ENCODE data around the gene TARP.
"Not testable (repeated sequence)": the region's sequence is repeated elsewhere in the genome, so short reads cannot be mapped to it uniquely, and the experiment has no call there.

The TARP gene

DNA sequence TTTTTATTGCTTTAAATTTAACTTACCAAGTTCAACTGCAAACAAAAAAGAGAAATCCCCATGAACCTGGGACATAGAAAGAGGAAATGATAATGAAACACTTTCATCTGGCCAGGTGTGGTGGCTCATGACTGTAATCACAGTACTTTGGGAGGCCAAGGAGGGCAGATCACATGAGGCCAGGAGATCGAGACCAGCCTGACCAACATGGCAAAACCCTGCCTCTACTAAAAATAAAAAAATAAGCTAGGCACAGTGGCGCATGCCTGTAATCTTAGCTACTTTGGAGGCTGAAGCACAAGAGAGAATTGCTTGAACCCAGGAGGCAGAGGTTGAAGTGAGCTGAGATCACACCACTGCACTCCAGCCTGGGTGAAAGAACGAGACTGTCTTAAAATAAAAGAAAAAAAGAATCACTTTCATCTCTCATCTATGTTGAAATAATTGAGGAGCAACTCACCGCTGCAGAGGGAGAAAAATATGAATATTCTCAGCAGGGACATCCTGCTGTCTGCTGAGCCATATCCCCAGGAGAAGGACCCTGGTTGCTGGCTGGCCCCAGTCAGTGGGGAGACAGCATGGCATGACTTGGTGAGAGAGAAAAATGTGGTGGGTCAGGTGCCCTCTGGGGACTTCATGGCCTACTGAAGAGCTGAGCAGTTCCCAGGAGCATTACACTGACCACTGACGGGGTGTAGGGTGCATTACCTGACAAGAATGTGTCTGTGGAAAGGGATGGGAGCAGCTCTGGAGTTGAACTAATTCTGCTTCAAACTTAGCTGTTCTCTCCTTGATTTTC, 22.8 kb upstream of the TARP start:
- DNase-seq (ENCODE audit: low read depth), result no peak

DNA sequence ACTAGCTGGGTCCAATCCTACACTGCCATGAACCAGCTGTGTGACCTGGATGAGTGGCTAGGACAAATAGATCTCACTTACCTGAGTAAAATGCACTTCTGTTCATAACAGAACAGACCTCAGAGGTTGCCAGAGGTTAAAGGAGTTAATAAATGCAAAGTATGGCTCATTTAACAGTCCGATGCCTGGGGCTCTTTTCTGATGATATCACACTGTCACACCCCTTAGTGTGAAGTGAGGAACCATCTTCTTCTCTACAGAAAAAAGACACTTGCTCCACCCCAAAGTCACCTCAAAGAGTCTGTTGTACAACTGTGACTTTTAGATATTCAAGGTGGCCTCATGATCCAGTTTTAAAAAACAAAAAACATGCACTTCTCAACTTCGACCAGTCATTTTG, 21.5 kb upstream of the TARP start:
- DNase-seq (ENCODE audit: low read depth), result no peak

DNA sequence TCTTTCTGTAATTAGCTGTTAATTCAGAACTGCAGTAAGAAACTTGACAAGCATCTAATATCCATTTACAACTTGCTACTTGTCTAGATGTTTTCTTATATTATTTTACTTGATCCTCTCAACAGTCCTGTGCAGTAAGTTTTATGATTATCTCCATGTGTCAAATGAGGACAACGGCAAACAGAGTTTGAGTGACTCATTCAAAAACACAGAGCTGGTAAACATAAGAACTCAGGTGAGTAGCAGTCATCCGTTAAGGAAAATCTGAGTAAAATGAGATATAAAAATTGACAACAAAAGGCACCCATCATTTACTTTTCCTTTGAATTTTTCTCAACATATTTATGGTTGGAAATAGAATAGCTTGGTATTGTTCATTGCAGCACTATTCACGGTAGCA, 19.0 kb upstream of the TARP start:
- no peak for DNase-seq (ENCODE audit: low read depth)

DNA sequence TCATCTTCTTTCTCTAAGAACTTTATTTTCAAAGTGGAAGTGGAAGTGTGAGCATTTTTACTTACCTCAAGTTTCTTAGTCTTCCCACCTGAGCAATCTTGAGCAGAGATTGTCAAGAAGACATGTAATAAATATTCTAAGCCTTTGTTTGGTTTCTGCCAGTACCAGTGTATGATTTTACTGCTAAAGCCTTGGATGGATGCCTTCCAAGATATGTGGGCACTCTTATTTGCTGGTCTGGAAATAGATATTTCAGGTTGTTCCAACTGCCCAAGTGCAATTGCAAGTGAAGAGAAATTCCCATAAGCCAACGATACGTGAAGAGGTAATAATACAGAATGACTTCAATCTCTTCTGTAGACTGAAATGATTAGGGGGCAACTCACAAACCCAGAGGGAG, 18.2 kb upstream of the TARP start:
- DNase-seq (ENCODE audit: low read depth), result no peak

DNA sequence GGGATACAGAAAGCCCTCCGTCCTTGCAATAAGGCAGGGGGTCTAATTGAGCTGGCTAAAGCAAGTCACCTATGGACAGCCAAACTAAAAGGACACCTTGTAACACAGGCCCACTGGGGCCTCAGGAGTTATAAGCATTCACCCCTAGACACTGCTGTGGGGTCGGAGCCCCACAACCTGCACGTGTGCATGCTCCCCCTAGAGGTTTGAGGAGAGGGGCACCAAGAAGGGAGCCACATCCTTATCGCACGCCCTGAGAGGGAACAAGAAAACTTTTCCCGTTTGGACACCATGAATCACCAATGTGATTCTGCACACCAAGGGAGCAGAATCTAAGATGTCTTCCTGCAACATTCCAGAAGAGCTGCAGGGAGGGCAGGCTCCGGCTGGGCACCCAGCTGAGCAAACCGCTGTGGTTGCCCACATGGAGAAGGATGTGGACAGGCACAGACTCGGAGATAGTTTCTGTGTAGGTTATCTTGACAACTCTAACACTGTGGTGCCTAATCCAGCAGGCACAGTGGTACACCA, 17.7 kb upstream of the TARP start:
- DNase-seq (ENCODE audit: low read depth), result no peak

DNA sequence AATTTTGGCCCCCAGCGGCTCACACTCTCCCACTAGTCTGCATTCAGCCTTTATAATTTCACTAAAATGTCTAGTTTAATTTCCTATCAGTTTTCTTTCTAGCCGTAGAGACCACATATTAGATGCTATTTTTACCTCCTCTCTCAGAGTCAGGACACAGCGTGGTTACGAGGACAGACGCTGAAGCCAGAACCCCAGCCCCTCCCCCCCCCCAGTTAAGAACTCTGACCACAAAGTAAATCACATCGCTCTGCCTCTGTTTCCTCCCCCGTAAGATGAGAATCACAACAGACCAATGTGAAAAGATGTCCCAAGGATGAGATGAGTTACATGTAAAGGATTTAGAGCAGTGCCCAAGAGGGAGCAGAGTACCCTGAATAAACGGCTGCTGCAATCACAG, 11.1 kb upstream of the TARP start:
- no peak for DNase-seq (ENCODE audit: low read depth)

DNA sequence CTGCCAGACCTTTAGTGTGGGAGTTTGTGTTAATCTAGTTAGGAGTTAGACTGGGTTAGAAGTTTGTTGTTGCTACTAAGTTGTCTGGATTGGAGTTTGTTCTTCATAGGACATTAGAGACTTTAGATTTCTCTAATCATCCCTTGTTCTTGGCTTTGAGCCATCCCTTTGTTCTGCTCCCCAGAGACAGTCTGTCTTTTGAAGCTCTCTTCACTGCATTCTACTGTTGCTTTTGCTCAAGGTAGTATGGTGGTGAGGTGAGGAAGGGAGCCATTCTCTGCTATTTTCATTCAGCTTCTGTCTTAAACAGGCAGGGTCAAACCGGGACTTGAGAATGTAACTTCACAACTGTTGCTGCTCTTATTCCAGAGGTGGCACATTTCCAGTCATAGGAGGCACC, 10.4 kb upstream of the TARP start:
- DNase-seq (ENCODE audit: low read depth), result no peak

DNA sequence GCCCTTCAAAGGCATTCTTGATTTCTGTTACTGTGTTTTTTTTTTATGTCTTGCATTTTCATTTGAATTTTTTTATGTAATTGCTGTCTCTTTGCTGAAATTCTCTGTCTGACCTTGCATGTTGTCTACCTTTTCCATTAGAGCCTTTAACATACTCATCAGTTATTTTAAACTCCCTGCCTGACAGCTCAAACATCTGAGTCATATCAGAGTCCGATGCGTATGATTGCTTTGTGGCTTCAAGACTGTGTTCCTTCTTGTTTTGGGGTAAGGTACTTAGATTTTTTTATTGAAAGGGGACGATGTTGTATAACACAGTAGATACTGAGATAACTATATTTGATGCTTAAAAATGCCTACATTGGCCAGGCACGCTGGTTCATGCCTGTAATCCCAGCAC, 9.7 kb upstream of the TARP start:
- DNase-seq (ENCODE audit: low read depth), result no peak

DNA sequence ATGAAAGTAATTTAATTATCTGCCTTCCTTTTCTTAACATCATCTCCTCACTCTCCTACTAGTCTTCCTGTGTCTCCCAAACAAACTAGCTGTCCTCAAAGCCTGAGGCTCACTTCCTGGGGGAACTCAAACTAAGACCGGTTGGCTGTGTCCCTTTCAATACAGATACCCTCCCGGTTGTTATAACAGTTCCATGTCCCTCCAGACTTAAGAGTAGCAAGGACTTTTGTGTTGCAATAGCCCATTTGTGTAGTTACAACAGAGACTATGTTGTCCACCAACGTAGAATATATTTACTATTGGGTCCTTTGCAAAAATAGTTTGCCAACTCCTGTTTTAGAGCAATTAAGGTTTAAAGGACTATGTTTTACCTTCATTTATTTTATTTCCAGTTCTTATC, 8.6 kb upstream of the TARP start:
- DNase-seq (ENCODE audit: low read depth), result no peak

DNA sequence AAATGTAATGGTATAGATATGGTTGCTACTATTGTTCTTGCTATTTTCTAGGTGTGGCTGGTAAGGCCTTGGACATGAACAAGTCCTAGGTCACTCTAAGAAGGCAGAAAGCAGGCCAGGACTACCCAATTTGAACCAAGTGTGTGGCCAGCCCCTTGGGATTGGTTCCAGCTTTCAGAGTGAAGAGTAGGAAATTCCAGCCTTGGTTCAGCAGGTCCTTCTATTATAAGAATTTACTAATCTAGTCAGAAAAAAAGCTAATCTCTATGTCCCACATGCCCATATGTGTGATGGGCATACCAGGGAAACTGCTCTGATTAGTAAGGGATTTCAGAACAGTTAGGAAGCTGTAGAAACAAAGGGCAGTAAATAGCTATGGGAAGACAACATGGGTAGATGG, 7.8 kb upstream of the TARP start:
- DNase-seq (ENCODE audit: low read depth), result no peak

DNA sequence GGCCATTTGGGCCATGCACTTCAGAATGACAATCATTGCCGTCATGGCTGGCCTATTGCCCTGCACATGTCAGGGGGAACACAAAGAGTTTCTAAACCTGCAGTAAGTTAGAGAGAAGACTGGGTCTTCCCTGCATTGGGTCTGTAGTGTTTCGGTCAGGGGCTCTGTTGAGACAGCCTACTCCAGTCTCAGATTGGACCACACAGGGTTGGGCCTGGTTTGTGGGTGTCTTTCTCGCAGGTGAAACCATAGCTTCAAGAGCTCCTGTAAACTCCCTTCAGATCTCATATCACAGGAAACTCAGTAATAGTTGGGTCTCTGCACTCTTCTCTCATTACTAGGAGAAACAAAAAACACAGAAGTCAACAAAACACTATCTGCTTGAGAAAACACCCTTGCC, 7.3 kb upstream of the TARP start:
- DNase-seq (ENCODE audit: low read depth), result no peak

DNA sequence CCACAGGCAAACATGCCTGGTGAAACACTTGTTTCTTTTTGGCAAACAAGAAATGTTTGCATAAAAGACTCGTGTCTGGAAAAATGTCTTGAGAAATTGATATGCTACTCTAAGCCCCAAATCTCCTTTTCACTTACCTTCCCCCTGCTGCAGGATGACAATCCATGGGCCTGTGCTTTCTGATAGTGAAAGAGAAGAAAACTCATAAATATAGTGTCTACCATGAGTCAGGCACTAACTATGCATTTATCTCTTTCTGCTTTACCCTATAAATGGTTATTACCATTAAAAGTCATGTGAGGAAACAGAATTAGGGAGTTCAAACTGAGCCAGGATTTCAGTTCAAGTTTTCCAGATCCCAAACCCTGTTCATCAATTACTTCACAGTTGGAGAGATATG, 6.6 kb upstream of the TARP start:
- DNase-seq (ENCODE audit: low read depth), result peak; percentile 2

DNA sequence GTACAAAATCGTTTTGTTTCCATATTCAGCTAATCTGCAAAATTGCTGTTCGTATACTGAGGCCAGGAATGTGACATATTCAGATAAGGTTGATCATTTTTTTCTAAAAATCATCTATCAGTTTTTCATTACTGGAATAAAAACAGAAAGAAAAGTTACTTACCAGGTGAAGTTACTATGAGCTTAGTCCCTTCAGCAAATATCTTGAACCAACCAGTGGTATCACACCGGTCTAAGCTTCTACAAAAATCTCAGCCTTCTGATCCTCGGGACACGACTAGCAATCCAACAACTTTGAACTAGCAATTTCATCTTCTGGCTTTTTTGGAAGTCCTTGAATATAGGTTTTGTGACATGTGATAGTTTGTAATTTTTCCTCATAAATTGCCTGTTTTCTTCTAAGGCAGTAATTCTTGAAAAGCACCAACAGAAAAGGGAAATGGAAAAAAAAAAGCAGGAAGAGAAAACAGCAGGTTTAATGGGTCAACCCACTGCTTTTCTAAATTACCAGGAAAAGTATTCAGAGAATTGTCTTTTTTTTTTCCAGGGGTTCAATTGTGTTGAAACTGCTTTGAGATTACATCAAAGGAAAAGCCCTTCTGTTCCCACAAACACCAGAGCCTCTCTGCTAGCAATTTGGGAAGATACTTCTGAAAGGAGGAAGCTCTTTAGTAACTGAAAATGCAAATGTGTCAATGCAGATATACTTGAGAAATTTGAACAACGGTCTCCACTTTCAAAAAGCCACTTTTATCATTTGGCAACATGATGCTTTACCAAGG, 2.9 kb upstream of the TARP start:
- no peak for DNase-seq (ENCODE audit: low read depth)

DNA sequence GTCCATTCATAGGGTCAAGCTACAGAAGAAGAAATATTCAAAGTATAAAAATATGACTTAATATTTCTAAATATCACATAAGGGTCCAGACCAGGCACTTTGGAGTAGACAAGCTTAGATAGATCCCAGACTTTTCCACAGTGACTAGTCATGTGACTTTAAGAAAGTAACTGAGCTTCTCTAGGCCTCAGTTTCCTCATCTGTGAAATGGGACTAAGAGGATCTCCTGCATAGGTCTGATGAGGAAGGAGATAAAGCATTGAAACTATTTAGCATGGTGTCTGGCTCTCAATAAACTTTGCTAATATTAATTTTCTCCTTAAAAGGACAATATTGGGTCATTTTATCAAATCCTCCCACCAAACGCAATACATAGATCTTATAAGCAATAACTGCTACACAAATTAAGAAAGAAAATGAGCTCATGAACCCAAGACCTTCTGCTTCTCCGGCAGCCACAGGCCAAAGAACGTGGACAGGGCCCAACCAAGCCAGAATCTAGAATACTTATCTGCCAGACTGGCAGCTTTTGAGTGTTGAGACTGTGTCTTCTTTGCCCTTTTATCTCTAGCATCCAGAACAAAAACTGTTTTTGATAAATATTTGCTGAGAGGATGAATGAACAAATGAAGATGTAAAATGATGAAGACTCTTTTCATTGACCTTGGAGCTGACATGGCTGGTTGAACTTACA, 1.6 kb upstream of the TARP start:
- DNase-seq (ENCODE audit: low read depth), result no peak

DNA sequence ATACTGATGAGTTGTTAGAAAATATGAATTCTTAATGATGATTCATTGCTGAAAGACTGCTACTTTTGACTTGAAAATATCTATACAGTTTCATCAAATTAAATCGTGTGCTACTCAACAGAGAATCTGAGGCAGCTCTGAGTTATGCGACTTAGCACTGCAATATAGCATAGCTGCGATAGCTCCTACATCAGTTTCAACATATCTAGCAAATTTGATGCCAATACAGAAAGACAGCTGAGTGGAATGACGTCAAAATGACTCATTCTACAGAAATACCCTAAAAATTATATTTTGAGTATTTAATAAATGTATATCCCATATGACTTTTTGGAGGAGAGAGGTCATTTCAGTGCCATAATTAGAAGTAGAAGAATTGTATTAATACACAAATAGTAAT, 1.1 kb upstream of the TARP start:
- peak; percentile 47 for DNase-seq (ENCODE audit: low read depth)

DNA sequence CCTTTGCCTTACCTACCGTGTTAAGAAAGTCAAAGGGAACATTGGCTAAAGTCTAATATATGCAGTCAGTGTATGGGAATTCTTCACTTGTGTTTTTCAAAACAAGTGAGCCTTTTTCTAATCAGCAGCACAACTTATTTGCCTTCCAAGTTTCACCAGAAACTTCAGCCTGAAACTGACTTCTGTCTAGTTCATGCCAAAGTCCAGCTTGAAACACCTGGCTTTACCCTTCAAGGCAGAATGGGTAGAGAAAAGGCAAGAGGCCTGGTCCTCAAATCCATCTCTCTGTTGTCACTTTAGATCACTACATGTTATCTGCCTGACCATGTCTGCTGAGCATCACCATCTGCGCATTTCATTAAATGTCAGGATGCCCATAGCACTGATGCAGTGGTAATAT, 3.0 kb downstream of the TARP start:
- DNase-seq (ENCODE audit: low read depth), result not testable (repeated sequence)

DNA sequence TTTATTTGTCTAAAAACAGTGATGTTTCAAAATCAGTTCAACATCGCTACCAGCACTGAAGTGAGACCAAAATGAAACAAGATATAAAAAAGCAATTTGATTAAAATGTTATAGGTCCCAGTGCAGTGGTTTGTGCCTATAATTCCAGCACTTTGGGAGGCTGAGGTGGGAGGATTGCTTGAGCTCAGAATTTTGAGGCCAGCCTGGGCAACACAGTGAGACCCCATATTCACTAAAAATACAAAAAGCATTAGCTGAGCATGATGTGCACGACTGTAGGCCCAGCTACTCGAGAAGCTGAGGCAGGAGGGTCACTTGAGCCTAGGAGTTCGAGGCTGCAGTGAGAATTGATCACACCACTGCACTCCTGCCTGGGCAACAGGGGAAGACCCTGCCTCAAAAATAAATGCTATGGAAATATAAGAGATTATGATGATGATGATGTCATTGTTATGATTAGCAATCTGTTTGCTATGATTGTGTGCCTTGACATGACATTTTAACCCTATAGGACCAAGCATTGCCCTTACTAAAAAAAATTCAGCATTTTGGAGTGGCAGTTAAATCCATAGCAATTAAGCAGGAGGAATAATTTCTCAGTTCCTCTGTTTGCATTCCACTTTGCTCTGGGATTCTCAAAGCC, 3.6 kb downstream of the TARP start:
- DNase-seq (ENCODE audit: low read depth), result not testable (repeated sequence)

DNA sequence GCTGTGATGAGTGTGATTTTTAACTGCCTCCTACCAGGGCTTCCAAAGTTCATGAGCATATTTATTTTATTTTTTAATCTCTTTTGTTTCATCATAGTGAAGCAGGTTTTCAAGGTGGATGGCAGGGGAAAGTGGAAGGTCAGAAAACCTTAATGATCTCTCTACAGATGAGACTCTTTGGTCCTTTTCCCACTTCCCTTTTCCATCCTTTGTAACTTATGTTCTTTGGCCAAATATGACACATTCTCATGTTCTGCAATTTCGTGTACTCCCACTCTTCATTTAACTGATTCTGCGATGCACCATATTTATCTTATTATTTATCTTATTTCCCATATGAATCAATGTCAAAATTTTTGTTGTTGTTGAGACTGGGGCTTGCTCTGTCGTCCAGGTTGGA, 7.5 kb downstream of the TARP start:
- not testable (repeated sequence) for DNase-seq (ENCODE audit: low read depth)

DNA sequence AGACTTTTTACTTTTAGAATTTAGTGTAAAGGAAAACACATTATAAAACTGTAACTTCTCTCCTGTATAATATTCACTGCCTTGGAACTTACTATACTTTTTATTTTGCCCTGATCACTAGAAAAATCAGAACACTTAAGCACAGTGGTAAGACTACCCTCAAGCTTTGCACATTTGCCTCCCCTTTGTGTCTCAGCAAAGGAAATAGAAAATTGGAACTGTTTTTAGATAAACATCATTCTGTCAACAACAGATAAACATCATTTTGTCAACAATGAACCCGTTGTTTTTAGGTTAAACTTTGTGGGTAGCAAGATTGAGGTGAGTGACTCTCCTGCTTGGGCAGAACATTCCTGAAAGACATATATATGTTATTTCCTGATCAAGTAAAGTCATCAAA, 8.8 kb downstream of the TARP start:
- DNase-seq (ENCODE audit: low read depth), result not testable (repeated sequence)

DNA sequence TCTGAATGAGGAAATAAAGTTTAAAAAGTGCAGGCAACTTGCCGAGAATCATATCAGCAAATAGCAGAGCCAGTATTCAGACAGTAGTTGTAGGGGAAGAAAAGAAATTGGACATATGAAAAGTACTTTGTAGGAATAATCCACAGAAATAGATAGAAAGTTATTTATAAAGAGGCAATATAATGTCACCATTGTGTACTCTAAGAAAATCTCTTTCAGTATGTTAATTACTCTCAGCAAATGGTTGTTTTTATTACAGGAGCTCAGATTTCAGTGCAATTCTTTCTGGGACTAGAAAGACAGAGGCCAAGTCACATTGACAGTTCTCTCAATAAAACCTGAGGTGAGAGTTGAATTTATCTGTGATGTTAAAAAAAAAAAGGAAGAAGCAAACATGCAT, 10.2 kb downstream of the TARP start:
- not testable (repeated sequence) for DNase-seq (ENCODE audit: low read depth)

DNA sequence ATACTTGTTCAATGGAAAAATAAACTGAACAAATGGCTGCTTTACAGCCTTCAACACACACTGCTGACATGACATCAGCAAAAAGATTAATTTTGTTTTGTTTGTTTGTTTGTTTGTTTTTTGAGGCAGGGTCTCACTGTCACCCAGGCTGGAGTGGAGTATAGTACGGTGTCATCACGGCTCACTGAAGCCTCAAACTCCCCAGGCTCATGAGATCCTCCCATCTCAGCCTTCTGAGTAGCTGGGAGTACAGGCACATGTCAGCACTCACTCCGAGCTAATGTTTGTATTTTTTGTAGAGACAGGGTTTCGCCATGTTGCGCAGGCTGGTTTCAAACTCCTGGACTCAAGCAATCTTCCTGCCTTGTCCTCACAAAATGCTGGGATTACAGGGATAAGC, 10.9 kb downstream of the TARP start:
- no peak for DNase-seq (ENCODE audit: low read depth)

DNA sequence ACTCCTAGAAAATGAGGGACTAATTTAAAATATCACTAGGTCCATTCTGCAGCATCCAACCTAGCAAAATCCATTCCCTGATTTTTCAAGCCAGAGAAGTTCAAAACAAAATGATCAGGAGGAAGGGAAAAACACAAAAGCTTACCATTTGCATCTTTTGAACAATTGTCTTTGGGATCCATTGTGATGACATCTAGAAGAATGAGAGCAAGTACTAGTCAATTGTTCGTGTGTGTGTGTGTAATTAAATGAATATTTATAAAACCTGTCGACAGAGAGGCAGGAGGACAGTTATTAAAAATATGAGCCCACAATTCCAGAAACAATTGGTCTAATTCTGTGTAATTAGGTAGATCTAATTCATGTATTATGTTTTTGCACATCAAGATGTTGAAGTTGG, 11.4 kb downstream of the TARP start:
- DNase-seq (ENCODE audit: low read depth), result not testable (repeated sequence)
